ENCODE data around the gene TARS1.

The TARS1 gene

GRCh38 chr5:33494466-33494865, 53.7 kb downstream of the TARS1 start:
- H4K20me1 ChIP-seq (ENCODE audit: insufficient read depth, low read length, poor library complexity, severe bottlenecking): no peaks in the 10 kb centered on the region
- no peak overlapping the region for H3K4me2 ChIP-seq (ENCODE audit: low read depth, low read length, poor library complexity, severe bottlenecking)
- H3K9me2 ChIP-seq (replicated peaks; ENCODE audit: low read depth, low read length): no peaks in the 10 kb centered on the region
- H3K36me3 ChIP-seq (ENCODE audit: insufficient read depth, low read length): no peaks in the 10 kb centered on the region
- no peaks in the 10 kb centered on the region for H3F3A ChIP-seq (ENCODE audit: low read depth)
- TF ChIP-seq, protein P1, sequence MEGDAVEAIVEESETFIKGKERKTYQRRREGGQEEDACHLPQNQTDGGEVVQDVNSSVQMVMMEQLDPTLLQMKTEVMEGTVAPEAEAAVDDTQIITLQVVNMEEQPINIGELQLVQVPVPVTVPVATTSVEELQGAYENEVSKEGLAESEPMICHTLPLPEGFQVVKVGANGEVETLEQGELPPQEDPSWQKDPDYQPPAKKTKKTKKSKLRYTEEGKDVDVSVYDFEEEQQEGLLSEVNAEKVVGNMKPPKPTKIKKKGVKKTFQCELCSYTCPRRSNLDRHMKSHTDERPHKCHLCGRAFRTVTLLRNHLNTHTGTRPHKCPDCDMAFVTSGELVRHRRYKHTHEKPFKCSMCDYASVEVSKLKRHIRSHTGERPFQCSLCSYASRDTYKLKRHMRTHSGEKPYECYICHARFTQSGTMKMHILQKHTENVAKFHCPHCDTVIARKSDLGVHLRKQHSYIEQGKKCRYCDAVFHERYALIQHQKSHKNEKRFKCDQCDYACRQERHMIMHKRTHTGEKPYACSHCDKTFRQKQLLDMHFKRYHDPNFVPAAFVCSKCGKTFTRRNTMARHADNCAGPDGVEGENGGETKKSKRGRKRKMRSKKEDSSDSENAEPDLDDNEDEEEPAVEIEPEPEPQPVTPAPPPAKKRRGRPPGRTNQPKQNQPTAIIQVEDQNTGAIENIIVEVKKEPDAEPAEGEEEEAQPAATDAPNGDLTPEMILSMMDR (conservative IDR thresholded peaks at IDR 0.05; ENCODE audit: low read length): no peak
- TF ChIP-seq EZH2phosphoT487 (IDR thresholded peaks at IDR 0.05; ENCODE audit: borderline replicate concordance): no peak
- no peak overlapping the region for H3K4me3 ChIP-seq (ENCODE audit: low read length, poor library complexity, severe bottlenecking)
- H3K79me2 ChIP-seq (ENCODE audit: insufficient read depth, low read length): no peaks in the 10 kb centered on the region
- no peaks in the 10 kb centered on the region for H3K27me3 ChIP-seq (ENCODE audit: insufficient read depth, low read length, poor library complexity, severe bottlenecking)
- H3K9me3 ChIP-seq (ENCODE audit: insufficient read depth, low read depth, low read length): no peaks in the 10 kb centered on the region
- H3K9ac ChIP-seq (ENCODE audit: low read depth, low read length, poor library complexity, severe bottlenecking): no peak overlapping the region
- H2AFZ ChIP-seq (ENCODE audit: low read length): no peak overlapping the region
- no peaks in the 10 kb centered on the region for H3K4me1 ChIP-seq (ENCODE audit: insufficient read depth, low read length, poor library complexity, severe bottlenecking)

GRCh38 chr5:33501260-33501659, 60.5 kb downstream of the TARS1 start:
- Histone ChIP-seq H3K36me3 (ENCODE audit: insufficient read depth, low read length) (no peaks in the 10 kb centered on the region), H3K27me3 (ENCODE audit: insufficient read depth, low read length, poor library complexity, severe bottlenecking) (no peaks in the 10 kb centered on the region), H3K9ac (ENCODE audit: low read depth, low read length, poor library complexity, severe bottlenecking) (no peak overlapping the region), H3K79me2 (ENCODE audit: insufficient read depth, low read length) (no peaks in the 10 kb centered on the region), H3K9me2 (replicated peaks; ENCODE audit: low read depth, low read length) (no peaks in the 10 kb centered on the region), H3F3A (ENCODE audit: low read depth) (no peaks in the 10 kb centered on the region), H4K20me1 (ENCODE audit: insufficient read depth, low read length, poor library complexity, severe bottlenecking) (no peaks in the 10 kb centered on the region), H3K9me3 (ENCODE audit: insufficient read depth, low read depth, low read length) (no peaks in the 10 kb centered on the region), H3K4me3 (ENCODE audit: low read length, poor library complexity, severe bottlenecking) (no peak overlapping the region), H3K4me1 (ENCODE audit: insufficient read depth, low read length, poor library complexity, severe bottlenecking) (no peaks in the 10 kb centered on the region), H2AFZ (ENCODE audit: low read length) (no peak overlapping the region), H3K4me2 (ENCODE audit: low read depth, low read length, poor library complexity, severe bottlenecking) (no peak overlapping the region)
- TF ChIP-seq EZH2phosphoT487 (IDR thresholded peaks at IDR 0.05; ENCODE audit: borderline replicate concordance): no peak
- TF ChIP-seq, protein P1 (conservative IDR thresholded peaks at IDR 0.05; ENCODE audit: low read length): no peak

DNA sequence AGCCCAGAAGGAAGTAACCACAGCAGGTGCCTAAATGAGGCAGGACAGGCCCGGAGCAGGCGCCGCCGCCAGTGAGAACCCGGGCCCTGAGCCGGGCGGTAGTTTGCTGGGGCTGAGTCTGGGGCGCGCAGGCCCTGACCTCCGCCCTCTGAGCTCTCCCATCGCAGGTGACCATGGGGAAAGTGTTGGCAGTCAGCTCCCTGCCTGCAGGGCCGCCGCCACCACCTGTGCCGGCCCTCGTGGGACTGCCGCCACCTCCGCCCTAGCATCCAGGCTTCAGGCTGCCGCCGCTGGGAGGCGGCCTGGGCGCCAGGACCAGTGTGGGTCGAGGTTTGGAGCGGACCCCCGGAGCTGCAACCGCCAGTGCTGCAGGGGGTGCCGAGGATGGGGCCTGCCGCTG, 61.1 kb downstream of the TARS1 start:
- no peaks in the 10 kb centered on the region for H3K4me1 ChIP-seq (ENCODE audit: insufficient read depth, low read length, poor library complexity, severe bottlenecking)
- no peak overlapping the region for H3K4me3 ChIP-seq (ENCODE audit: low read length, poor library complexity, severe bottlenecking)
- H3K79me2 ChIP-seq (ENCODE audit: insufficient read depth, low read length): no peaks in the 10 kb centered on the region
- H3K9me2 ChIP-seq (replicated peaks; ENCODE audit: low read depth, low read length): no peaks in the 10 kb centered on the region
- no peaks in the 10 kb centered on the region for H3F3A ChIP-seq (ENCODE audit: low read depth)
- no peak overlapping the region for H2AFZ ChIP-seq (ENCODE audit: low read length)
- H3K36me3 ChIP-seq (ENCODE audit: insufficient read depth, low read length): no peaks in the 10 kb centered on the region
- no peaks in the 10 kb centered on the region for H3K9me3 ChIP-seq (ENCODE audit: insufficient read depth, low read depth, low read length)
- no peak overlapping the region for H3K4me2 ChIP-seq (ENCODE audit: low read depth, low read length, poor library complexity, severe bottlenecking)
- H3K27me3 ChIP-seq (ENCODE audit: insufficient read depth, low read length, poor library complexity, severe bottlenecking): no peaks in the 10 kb centered on the region
- no peak overlapping the region for H3K9ac ChIP-seq (ENCODE audit: low read depth, low read length, poor library complexity, severe bottlenecking)
- no peaks in the 10 kb centered on the region for H4K20me1 ChIP-seq (ENCODE audit: insufficient read depth, low read length, poor library complexity, severe bottlenecking)
- TF ChIP-seq, protein P1 (conservative IDR thresholded peaks at IDR 0.05; ENCODE audit: low read length): no peak
- TF ChIP-seq EZH2phosphoT487 (IDR thresholded peaks at IDR 0.05; ENCODE audit: borderline replicate concordance): no peak

All from Loucy (cell line).